Endothelial cell (in vitro differentiated cells): ENCODE measurements around the gene COG6. TPM values are rescaled to one million over a fixed set of nuclear protein-coding genes. Genes with fewer than 3 reads are reported as not detected.
A peak's percentile ranks its signal among the peaks of the same experiment; 100 is the strongest.

Experiments used
- DNase-seq: peaks from one replicate; pipeline ENCODE4 v3.0.0; 2021; ENCODE audit warnings: low spot score
- H3K27ac Mint-ChIP-seq: one replicate; pipeline ENCODE4 v1.8.0; 2021; ENCODE audit warnings: mixed read lengths, inconsistent platforms; ENCODE audit not compliant: unreplicated experiment
- H3K27me3 Mint-ChIP-seq: one replicate; pipeline ENCODE4 v1.8.0; 2021; ENCODE audit warnings: mild to moderate bottlenecking, moderate library complexity, mixed read lengths, inconsistent platforms; ENCODE audit not compliant: unreplicated experiment
- H3K36me3 Mint-ChIP-seq: one replicate; pipeline ENCODE4 v1.8.0; 2021; ENCODE audit warnings: mild to moderate bottlenecking, low read depth, mixed read lengths, inconsistent platforms; ENCODE audit not compliant: unreplicated experiment
- H3K4me1 Mint-ChIP-seq: one replicate; pipeline ENCODE4 v1.8.0; 2021; ENCODE audit warnings: mild to moderate bottlenecking, mixed read lengths, inconsistent platforms; ENCODE audit not compliant: unreplicated experiment
- H3K4me3 Mint-ChIP-seq: one replicate; pipeline ENCODE4 v1.8.0; 2021; ENCODE audit warnings: mild to moderate bottlenecking, mixed read lengths, inconsistent platforms; ENCODE audit not compliant: unreplicated experiment
- H3K9me3 Mint-ChIP-seq: one replicate; pipeline ENCODE4 v1.8.0; 2021; ENCODE audit warnings: mixed read lengths, inconsistent platforms; ENCODE audit not compliant: unreplicated experiment
- total RNA-seq: library from RNA; stranded (reverse); fragmentation: NEBNext Ultra II Directional; extraction: Animal tissue kit (Norgen Biotek cat#: 25700); gene quantifications from one replicate; pipeline ENCODE4 v1.2.1, GENCODE V29; 2021; ENCODE audit not compliant: unreplicated experiment
- TF ChIP-seq, protein P1 (sequence below): fragments of 200-600 bp; sonication (generic); IDR thresholded peaks from one replicate; pipeline ENCODE4 v1.5.0; 2021; ENCODE audit warnings: antibody characterized with exemption; ENCODE audit not compliant: unreplicated experiment

COG6 gene
- total RNA-seq, 1 donor from 2014 or later, result 34.1 TPM

- Mint-ChIP-seq H3K4me3 (no peak overlapping the region), H3K4me1 (no peaks in the 10 kb centered on the region), H3K36me3 (no peaks in the 10 kb centered on the region), H3K27me3 (no peaks in the 10 kb centered on the region), H3K27ac (no peak overlapping the region), H3K9me3 (no peaks in the 10 kb centered on the region)
- DNase-seq, result no peak
- TF ChIP-seq, protein P1, sequence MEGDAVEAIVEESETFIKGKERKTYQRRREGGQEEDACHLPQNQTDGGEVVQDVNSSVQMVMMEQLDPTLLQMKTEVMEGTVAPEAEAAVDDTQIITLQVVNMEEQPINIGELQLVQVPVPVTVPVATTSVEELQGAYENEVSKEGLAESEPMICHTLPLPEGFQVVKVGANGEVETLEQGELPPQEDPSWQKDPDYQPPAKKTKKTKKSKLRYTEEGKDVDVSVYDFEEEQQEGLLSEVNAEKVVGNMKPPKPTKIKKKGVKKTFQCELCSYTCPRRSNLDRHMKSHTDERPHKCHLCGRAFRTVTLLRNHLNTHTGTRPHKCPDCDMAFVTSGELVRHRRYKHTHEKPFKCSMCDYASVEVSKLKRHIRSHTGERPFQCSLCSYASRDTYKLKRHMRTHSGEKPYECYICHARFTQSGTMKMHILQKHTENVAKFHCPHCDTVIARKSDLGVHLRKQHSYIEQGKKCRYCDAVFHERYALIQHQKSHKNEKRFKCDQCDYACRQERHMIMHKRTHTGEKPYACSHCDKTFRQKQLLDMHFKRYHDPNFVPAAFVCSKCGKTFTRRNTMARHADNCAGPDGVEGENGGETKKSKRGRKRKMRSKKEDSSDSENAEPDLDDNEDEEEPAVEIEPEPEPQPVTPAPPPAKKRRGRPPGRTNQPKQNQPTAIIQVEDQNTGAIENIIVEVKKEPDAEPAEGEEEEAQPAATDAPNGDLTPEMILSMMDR, result no peak
These were observed 17.1 kb downstream of the COG6 start for GRCh38 chr13:39672378-39673132.

DNA sequence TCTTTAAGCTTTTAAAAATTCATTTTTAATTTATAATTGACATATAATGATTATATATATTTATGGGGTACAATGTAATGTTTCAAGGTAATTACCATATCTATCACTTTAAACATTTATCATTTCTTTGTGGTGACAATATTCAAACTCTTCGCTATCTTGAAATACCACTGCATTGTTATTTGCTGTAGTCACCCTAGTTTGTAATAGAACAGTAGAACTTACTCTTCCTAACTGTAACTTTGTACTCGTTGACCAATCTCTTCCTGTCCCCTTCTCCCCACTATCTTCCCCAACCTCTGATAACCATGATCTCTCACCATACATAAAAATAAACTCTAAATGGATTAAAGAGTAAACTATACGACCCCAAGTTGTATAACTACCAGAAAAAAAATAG lies 20.4 kb downstream of the COG6 start:
- Mint-ChIP-seq H3K27me3 (no peaks in the 10 kb centered on the region), H3K4me1 (no peaks in the 10 kb centered on the region), H3K36me3 (peaks cover 12% of the 10 kb centered on the region), H3K27ac (no peak overlapping the region), H3K4me3 (no peak overlapping the region), H3K9me3 (no peaks in the 10 kb centered on the region)
- TF ChIP-seq, protein P1, result no peak
- no peak for DNase-seq

- TF ChIP-seq, protein P1, result peak; percentile 55
- no peak overlapping the region for H3K27ac Mint-ChIP-seq
- no peaks in the 10 kb centered on the region for H3K9me3 Mint-ChIP-seq
- DNase-seq, result no peak
- no peaks in the 10 kb centered on the region for H3K27me3 Mint-ChIP-seq
- no peak overlapping the region for H3K4me3 Mint-ChIP-seq
- H3K36me3 Mint-ChIP-seq, result peaks cover 17% of the 10 kb centered on the region
- peaks cover 4% of the 10 kb centered on the region for H3K4me1 Mint-ChIP-seq
These were observed 20.9 kb downstream of the COG6 start for GRCh38 chr13:39676315-39676876.

DNA sequence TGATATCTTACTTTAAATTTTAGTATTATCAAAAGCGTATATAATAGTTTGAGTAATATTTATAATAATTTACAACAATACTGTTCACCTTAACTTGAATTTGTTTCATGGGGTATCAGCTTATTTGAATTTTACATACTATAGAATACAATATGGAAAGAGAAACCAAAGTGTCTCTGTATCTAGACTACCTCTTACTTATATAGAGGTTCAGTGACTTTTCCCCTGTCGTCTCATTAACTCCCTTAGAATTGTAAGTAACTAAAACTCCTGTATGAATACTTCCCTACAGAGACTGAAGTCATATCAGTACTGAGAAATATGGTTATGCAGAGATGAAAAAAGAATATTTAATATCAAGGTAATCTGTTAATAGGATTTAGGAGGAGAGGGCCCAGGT lies 26.8 kb downstream of the COG6 start:
- H3K27ac Mint-ChIP-seq, result no peak overlapping the region
- H3K4me1 Mint-ChIP-seq, result peaks cover 4% of the 10 kb centered on the region
- H3K36me3 Mint-ChIP-seq, result peaks cover 17% of the 10 kb centered on the region
- H3K4me3 Mint-ChIP-seq, result no peak overlapping the region
- TF ChIP-seq, protein P1, result no peak
- no peaks in the 10 kb centered on the region for H3K27me3 Mint-ChIP-seq
- H3K9me3 Mint-ChIP-seq, result no peaks in the 10 kb centered on the region
- no peak for DNase-seq

DNA sequence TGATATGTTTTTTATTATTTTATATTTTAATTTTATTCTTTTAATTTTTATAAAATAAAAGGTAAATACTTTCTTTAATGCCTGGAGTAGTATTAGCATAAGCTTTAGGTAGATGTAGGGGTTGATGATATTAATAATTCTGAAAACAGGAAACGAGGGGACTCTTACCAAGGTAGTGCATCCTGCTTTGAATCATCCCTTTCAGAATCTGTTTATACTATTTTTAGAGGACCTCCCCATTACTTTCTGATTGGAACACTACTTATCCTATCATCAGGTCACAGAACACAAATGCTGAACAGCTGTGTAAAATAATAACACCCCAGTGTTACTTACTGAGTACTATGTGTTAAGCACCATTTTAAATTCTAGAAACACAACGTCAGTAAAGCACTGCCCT lies 27.3 kb downstream of the COG6 start:
- no peaks in the 10 kb centered on the region for H3K9me3 Mint-ChIP-seq
- H3K4me1 Mint-ChIP-seq, result peaks cover 4% of the 10 kb centered on the region
- no peaks in the 10 kb centered on the region for H3K27me3 Mint-ChIP-seq
- TF ChIP-seq, protein P1, result no peak
- no peak overlapping the region for H3K27ac Mint-ChIP-seq
- H3K4me3 Mint-ChIP-seq, result no peak overlapping the region
- no peak for DNase-seq
- peaks cover 17% of the 10 kb centered on the region for H3K36me3 Mint-ChIP-seq
